Neural cell (in vitro differentiated cells): ENCODE results near the gene TMEM115. TPM values are rescaled to one million over a fixed set of nuclear protein-coding genes. Genes with fewer than 3 reads are reported as not detected.

Source experiments
- H2AFZ ChIP-seq: fragments of 200-600, 300-800 bp; sonication (generic), shearing (Covaris generic); 2 replicates; pipeline ENCODE4 v1.6.0; 2014; ENCODE audit warnings: low read depth, mild to moderate bottlenecking, antibody characterized with exemption, low read length, moderate library complexity
- H3F3A ChIP-seq: fragments of 200-600 bp; shearing (Covaris generic); 2 replicates; pipeline ENCODE4 v1.6.1; 2016; ENCODE audit warnings: mild to moderate bottlenecking, moderate library complexity, mixed read lengths, antibody characterized with exemption, low read length; ENCODE audit not compliant: insufficient read depth, poor library complexity, severe bottlenecking
- H3K27ac ChIP-seq: fragments of 200-600, 300-800 bp; sonication (generic), shearing (Covaris generic); 2 replicates; pipeline ENCODE4 v1.5.1; 2014; ENCODE audit warnings: mild to moderate bottlenecking, low read length, moderate library complexity
- H3K27me3 ChIP-seq: fragments of 300-800, 200-600 bp; sonication (generic), shearing (Covaris generic); 2 replicates; pipeline ENCODE4 v1.6.0; 2014; ENCODE audit warnings: mild to moderate bottlenecking, low read depth, low read length, moderate library complexity; ENCODE audit not compliant: insufficient read depth
- H3K36me3 ChIP-seq: fragments of 300-800, 200-600 bp; sonication (generic), shearing (Covaris generic); 2 replicates; pipeline ENCODE4 v1.5.1; 2014; ENCODE audit warnings: mild to moderate bottlenecking, antibody characterized with exemption, low read length, moderate library complexity; ENCODE audit not compliant: insufficient read depth
- H3K4me2 ChIP-seq: fragments of 300-800, 200-600 bp; sonication (generic), shearing (Covaris generic); 2 replicates; pipeline ENCODE4 v1.6.0; 2014; ENCODE audit warnings: mild to moderate bottlenecking, low read length
- H3K4me3 ChIP-seq: fragments of 300-800, 200-600 bp; sonication (generic), shearing (Covaris generic); 2 replicates; pipeline ENCODE4 v1.5.1; 2014; ENCODE audit warnings: mild to moderate bottlenecking, low read length, moderate library complexity
- H3K79me2 ChIP-seq: fragments of 200-600 bp; shearing (Covaris generic); replicated peaks from 2 replicates; pipeline ENCODE4 v1.6.0; 2014; ENCODE audit warnings: mild to moderate bottlenecking, low read length, moderate library complexity; ENCODE audit not compliant: insufficient read depth
- H3K9ac ChIP-seq: fragments of 300-800, 200-600 bp; sonication (generic), shearing (Covaris generic); 2 replicates; pipeline ENCODE4 v1.6.1; 2016; ENCODE audit warnings: mild to moderate bottlenecking, low read length, mixed read lengths
- H3K9me2 ChIP-seq: fragments of 200-600 bp; shearing (Covaris generic); 2 replicates; pipeline ENCODE4 v1.6.1; 2016; ENCODE audit warnings: mild to moderate bottlenecking, low read length, mixed read lengths; ENCODE audit not compliant: insufficient read depth
- H3K9me3 ChIP-seq: fragments of 200-600, 300-800 bp; sonication (generic), shearing (Covaris generic); 2 replicates; pipeline ENCODE4 v1.6.1; 2016; ENCODE audit warnings: mild to moderate bottlenecking, mixed run types, low read length, moderate library complexity, mixed read lengths
- H4K20me1 ChIP-seq: fragments of 200-600 bp; shearing (Covaris generic); 2 replicates; pipeline ENCODE4 v1.6.1; 2016; ENCODE audit warnings: mild to moderate bottlenecking, mixed run types; ENCODE audit not compliant: insufficient read depth
- CTCF ChIP-seq: fragments of 450-650 bp; IDR thresholded peaks from 2 replicates; pipeline ENCODE4 v1.5.1; 2014; ENCODE audit warnings: antibody characterized with exemption, mild to moderate bottlenecking, moderate library complexity; ENCODE audit not compliant: poor library complexity, severe bottlenecking
- EZH2 ChIP-seq: fragments of 200-600, 300-800 bp; shearing (Covaris generic), sonication (generic); IDR thresholded peaks from 2 replicates; pipeline ENCODE4 v1.6.1; 2014; ENCODE audit warnings: antibody characterized with exemption, low read length, borderline replicate concordance, mild to moderate bottlenecking; ENCODE audit not compliant: insufficient read depth, poor library complexity, severe bottlenecking
- MXI1 ChIP-seq: fragments of 450-650 bp; conservative IDR thresholded peaks from 2 replicates; pipeline ENCODE4 v1.6.1; 2014; ENCODE audit warnings: antibody characterized with exemption, mild to moderate bottlenecking; ENCODE audit not compliant: poor library complexity, severe bottlenecking
- POLR2AphosphoS5 ChIP-seq: IDR thresholded peaks from 2 replicates; pipeline ENCODE4 v1.6.1; 2012
- RAD21 ChIP-seq: fragments of 450-650 bp; conservative IDR thresholded peaks from 2 replicates; pipeline ENCODE4 v1.6.1; 2014; ENCODE audit warnings: antibody characterized with exemption, mild to moderate bottlenecking, moderate library complexity
- REST ChIP-seq: IDR thresholded peaks from 2 replicates; pipeline ENCODE4 v1.6.1; 2012; ENCODE audit warnings: borderline replicate concordance
- SMC3 ChIP-seq: fragments of 450-650 bp; conservative IDR thresholded peaks from 2 replicates; pipeline ENCODE4 v1.6.1; 2014; ENCODE audit warnings: antibody characterized with exemption, mild to moderate bottlenecking, moderate library complexity; ENCODE audit not compliant: poor library complexity
- TAF1 ChIP-seq: IDR thresholded peaks from 2 replicates; pipeline ENCODE4 v1.6.1; 2012; ENCODE audit warnings: low read depth
- polyA plus RNA-seq: library from polyadenylated mRNA; depleted of rRNA; stranded (reverse); fragments of >200 nt; gene quantifications from 2 replicates; pipeline ENCODE4 v1.2.3, GENCODE V29; 2014

Gene TMEM115
- polyA plus RNA-seq, 1 donor from 2014 or later, result 17.8 TPM

- no peaks in the 10 kb centered on the region for H3K9me2 ChIP-seq
- H3K79me2 ChIP-seq, result no peaks in the 10 kb centered on the region
- TF ChIP-seq SMC3 (peak; percentile 25), RAD21 (no peak), CTCF (peak; percentile 34), TAF1 (no peak)
- H3K27me3 ChIP-seq, result no peaks in the 10 kb centered on the region
- no peak overlapping the region for H3K4me2 ChIP-seq
- H3K4me3 ChIP-seq, result no peak overlapping the region
- H3K9ac ChIP-seq, result no peak overlapping the region
- H3K9me3 ChIP-seq, result no peaks in the 10 kb centered on the region
- no peaks in the 10 kb centered on the region for H3K36me3 ChIP-seq
- no peak overlapping the region for H2AFZ ChIP-seq
- H3F3A ChIP-seq, result no peaks in the 10 kb centered on the region
- H4K20me1 ChIP-seq, result no peaks in the 10 kb centered on the region
- no peak overlapping the region for H3K27ac ChIP-seq
Observed at GRCh38 chr3:50388016-50388719, 28.8 kb upstream of the TMEM115 start.

GRCh38 chr3:50385754-50386153, 26.4 kb upstream of the TMEM115 start:
- Histone ChIP-seq H2AFZ (no peak overlapping the region), H3K27me3 (no peaks in the 10 kb centered on the region), H3K9me2 (no peaks in the 10 kb centered on the region), H3K4me2 (no peak overlapping the region), H3K9ac (no peak overlapping the region), H3K79me2 (no peaks in the 10 kb centered on the region), H3K9me3 (no peaks in the 10 kb centered on the region), H3F3A (no peaks in the 10 kb centered on the region), H4K20me1 (no peaks in the 10 kb centered on the region), H3K4me3 (no peak overlapping the region), H3K27ac (no peak overlapping the region), H3K36me3 (no peaks in the 10 kb centered on the region)
- TF ChIP-seq CTCF, result no peak
- no peak for TF ChIP-seq SMC3
- no peak for TF ChIP-seq REST
- TF ChIP-seq MXI1, result no peak
- TF ChIP-seq EZH2, result no peak
- TF ChIP-seq TAF1, result no peak
- no peak for TF ChIP-seq RAD21
- no peak for TF ChIP-seq POLR2AphosphoS5
